Myocyte (in vitro differentiated cells): ENCODE measurements around the gene NOP53. TPM values are rescaled to one million over a fixed set of nuclear protein-coding genes. Genes with fewer than 3 reads are reported as not detected.
"Not testable (repeated sequence)": the region's sequence is repeated elsewhere in the genome, so short reads cannot be mapped to it uniquely, and the experiment has no call there.

Experiments
- DNase-seq: peaks from one replicate; pipeline ENCODE4 v3.0.0-alpha.2; 2012; ENCODE audit warnings: low read depth
- total RNA-seq: library from RNA; depleted of rRNA; stranded (reverse); fragments of >200 nt; gene quantifications from 2 replicates; pipeline ENCODE4 v1.2.3, GENCODE V29; 2014

Gene NOP53
- total RNA-seq, 1 donor from 2014 or later = 101 TPM

DNA sequence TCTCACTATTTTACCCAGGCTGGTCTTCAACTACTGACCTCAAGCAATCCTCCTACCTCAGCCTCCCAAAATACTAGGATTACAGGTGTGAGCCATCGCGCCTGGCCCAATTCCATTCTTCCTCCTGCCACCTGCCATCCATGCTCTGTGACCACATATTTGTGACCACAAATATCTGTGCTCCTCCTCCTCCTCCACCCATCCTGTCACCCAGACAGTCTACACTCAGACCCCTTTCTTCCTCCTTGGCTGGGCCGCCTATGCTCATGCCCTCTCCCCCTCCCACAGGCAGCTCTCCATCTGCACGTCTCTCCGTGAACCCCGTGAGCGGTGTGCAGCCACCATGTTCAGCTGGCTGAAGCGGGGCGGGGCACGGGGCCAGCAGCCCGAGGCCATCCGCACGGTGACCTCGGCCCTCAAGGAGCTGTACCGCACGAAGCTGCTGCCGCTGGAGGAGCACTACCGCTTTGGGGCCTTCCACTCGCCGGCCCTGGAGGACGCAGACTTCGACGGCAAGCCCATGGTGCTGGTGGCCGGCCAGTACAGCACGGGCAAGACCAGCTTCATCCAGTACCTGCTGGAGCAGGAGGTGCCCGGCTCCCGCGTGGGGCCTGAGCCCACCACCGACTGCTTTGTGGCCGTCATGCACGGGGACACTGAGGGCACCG is 28.9 kb upstream of the NOP53 start:
- DNase-seq = peak; percentile 80

DNA sequence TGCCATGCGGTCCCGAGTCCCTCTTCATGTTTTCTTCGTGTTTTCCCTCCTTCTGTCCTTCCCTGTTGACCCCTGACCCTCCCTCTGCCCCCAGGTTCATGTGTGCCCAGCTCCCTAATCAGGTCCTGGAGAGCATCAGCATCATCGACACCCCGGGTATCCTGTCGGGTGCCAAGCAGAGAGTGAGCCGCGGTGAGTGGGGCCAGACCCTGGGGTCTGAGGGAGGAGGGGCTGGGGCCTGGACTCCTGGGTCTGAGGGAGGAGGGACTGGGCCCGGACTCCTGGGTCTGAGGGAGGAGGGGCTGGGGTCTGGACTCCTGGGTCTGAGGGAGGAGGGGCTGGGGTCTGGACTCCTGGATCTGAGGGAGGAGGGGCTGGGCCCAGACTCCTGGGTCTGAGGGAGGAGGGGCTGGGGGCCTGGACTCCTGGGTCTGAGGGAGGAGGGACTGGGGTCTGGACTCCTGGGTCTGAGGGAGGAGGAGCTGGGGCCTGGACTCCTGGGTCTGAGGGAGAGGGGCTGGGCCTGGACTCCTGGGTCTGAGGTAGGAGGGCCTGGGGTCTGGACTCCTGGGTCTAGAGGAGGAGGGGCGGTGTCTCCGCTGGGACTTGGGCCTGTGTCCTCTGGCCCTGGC is 26.8 kb upstream of the NOP53 start:
- not testable (repeated sequence) for DNase-seq

DNA sequence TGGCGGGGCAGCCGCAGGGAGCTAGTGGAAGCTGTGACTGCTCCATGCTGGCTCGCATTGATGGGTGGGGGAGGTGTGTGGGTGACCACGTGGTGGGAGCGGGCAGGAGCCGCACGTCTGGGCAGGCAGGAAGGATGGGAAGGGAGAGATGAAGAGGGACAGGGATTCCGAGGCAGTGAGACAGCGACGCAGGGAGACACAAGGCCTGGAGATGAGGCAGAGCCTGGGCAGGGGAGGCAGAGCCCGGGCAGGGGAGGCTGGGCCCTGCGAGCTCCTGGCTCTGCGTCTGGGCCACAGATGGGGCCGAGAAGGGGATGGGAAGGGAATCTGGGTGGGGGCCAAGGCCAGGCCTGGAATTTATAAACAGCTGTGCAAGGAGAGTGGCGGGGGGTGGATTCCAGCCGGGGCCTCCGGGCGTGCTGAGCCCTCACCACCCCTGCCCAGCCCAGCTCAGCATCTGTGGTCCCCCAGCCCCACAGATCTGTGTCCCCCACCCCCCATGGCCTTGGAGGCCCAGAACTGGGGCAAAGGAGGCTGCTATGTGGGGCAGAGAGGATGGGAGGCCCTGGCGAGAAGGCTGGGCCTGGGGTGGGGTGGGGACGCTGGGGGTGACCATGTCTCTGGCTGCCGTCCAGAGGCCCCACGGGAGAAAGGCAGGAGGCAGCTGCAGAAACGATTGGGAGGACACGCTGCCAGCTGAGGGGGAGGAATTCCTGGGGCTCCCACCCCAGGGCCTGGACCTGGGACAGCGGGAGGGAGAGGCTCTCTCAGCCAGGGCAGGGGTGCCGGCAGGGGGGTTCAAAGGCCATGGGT is 26.1 kb upstream of the NOP53 start:
- peak; percentile 99 for DNase-seq

DNA sequence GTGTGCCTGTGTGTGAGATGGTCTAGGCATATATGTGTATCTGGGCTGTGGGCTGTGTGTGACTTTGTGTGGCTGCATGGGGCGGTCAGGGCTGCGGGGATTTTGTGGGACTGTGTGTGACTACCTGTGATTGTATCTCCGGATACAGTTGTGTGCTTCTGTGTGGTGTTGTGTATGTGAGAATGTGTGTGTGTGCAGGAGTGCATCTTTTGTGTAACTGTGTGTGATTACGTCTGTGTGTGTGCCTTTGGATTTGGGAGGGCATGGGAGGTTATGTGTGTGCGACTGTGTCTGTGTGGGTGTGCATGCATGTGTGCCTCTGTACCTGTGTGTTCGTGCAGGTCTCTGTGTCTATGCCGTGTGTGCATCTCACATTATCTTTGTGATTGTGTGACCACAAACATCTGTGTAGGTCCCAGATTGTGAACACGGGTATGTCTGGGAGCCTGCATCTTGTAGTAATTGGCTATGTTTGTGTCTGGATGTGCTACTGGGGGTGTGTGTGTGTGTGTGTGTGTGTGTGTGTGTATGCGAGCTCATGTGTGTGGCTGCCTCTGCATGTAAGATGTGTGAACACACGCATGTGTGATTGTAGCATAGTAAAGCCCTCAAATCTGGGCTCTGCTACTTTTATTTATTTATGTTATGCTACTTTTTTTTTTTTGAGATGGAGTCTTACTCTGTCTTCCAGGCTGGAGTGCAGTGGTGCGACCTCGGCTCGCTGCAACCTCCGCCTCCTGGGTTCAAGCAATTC is 24.5 kb upstream of the NOP53 start:
- DNase-seq = no peak

DNA sequence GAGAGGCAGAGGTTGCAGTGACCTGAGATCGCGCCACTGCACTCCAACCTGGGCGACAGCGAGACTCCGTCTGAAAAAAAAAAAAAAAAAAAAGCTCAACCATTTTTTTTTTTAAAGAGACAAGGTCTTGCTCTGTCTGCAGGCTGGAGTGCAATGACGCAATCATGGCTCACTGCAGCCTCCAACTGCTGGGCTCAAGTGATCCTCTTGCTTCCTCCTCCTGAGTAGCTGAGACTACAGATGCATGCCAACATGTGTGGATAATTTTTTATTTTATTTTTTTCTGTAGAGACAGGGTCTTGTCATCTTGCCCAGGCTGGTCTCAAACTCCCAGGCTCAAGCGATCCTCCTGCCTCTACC is 21.8 kb upstream of the NOP53 start:
- DNase-seq = peak; percentile 75

DNA sequence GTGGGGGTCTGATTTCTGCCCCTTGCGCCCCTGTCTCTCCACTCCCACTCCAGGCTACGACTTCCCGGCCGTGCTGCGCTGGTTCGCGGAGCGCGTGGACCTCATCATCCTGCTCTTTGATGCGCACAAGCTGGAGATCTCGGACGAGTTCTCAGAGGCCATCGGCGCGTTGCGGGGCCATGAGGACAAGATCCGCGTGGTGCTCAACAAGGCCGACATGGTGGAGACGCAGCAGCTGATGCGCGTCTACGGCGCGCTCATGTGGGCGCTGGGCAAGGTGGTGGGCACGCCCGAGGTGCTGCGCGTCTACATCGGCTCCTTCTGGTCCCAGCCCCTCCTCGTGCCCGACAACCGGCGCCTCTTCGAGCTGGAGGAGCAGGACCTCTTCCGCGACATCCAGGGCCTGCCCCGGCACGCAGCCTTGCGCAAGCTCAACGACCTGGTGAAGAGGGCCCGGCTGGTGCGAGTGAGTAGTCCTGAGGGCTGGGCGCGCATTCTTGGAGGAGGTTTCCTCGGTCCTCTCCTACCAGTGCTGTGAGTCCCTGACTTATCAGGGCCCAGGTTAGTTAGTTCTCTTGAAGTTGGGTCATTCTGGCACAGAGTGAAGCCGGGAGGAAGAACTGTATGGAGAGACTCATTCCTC is 19.5 kb upstream of the NOP53 start:
- DNase-seq = no peak

DNA sequence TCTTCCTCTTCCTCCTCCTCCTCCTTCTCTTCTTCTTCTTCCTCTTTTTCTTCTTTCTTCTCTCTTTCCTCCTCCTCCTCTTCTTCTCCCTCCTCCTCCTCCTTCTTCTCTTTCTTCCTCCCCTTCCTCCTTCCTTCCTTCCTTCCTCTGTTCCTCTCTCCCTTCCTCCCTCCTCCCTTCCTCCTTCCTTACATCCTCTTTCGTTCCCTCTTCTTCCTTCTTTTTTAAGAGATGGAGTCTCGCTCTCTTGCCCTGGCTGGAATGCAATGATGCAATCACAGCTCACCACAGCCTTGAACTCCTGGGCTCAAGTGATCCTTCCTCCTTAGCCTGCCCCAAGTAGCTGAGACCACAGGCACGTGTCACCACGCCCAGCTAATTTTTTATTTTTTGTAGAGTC is 18.9 kb upstream of the NOP53 start:
- peak; percentile 69 for DNase-seq

DNA sequence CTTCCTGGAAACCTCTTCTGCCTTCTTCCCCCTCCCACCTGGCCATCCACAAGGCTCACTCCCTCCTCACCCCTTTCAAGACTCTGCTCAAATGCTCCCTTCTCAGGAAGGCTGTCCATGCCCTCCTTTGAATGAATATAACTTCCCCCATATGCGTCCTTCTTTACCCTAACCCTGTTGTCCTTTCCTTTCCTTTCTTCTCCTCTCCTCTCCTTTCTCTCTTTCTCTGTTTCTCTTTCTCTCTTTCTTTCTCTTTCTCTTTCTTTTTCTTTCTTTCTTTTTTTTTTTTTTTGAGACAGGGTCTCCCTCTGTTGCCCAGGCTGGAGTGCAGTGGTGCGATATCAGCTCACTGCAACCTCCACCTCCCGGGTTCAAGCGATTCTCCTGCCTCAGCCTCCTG is 17.1 kb upstream of the NOP53 start:
- DNase-seq = not testable (repeated sequence)

DNA sequence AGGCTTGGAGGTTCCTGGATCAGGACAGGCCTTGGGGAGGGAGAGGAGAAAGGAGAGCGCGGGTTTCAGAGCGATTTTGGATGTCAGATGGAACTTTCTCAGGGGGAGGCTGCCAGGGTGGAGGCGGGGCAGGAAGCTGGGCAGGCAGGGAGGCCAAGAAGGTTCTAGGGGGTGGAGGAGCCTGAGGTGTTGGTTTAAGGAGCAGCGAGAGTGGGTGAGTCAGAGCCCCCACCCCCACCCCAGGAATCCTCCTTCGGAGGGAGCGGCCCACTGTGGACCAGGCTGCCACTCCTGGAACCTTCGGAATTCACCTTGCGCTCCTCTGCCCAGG is 15.9 kb upstream of the NOP53 start:
- peak; percentile 82 for DNase-seq

DNA sequence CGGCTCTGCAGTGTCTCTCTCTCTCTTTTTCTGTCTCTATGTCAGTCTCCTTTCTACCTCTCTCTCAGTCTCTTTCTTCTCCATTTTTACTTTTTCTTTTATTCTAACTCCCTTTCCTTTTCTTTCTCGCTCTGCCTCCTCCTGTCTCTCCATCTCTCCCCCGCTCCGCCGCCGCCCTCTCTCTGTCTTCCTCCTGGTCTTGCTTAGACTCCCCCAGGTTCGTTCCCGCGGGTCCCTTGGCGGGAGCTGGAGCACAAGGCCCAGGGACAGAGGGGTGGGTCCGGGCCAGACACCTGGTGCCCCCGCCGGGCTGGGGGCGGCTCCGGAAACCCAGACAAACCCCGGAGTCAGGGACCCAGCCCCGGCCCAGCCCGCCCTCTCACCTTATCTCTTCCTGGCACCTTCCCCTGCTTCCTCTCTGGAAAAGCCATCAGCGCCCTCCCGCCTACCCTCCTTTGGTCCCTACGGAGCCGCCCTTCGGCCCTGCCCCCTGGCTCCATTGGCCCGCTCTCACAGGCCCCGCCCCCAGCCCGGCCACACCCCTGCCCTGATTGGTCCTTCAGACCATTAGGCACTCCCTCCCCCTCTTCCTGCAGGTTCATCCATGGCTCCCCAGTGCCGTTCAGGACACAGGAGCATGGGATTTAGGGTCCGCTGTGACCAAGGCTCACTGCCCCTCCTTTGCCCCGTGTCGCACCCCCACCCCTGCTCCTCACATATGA is 15.4 kb upstream of the NOP53 start:
- no peak for DNase-seq

DNA sequence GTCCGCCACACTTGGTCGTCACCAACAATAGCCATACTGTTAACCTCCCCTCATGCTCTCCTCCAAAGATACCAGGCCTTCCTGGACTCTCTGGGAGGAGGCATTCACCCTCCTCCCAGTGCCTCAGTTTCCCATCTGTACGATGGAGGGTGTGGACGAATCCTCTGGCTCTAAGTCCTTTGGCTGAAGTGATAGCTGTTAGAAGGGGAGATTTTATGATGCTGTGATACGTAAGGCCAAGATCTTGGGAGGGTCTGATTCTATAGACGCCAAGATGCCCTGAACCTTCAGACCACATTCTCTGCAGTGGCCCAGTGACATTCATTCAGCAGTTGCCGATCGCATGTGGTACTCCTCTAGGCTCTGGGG is 14.8 kb upstream of the NOP53 start:
- DNase-seq = no peak

DNA sequence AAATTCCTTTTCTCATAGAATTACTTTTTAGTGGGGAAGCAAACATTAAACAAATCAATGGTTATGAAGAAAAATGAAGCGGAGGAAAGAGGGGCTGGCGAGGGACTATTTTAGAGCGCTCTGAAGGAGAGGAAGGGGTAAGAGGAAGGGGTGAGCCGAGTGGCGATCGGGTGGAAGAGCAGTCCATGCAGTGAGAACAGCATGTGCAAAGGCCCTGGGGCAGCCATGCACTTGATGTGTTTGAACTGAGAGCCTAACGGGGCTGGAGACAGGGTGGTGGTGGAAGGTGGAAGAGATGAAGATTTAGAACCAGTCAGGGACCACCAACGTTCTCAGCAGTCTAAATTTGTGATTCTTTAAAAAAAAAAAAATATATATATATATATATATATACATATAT is 14.4 kb upstream of the NOP53 start:
- no peak for DNase-seq

DNA sequence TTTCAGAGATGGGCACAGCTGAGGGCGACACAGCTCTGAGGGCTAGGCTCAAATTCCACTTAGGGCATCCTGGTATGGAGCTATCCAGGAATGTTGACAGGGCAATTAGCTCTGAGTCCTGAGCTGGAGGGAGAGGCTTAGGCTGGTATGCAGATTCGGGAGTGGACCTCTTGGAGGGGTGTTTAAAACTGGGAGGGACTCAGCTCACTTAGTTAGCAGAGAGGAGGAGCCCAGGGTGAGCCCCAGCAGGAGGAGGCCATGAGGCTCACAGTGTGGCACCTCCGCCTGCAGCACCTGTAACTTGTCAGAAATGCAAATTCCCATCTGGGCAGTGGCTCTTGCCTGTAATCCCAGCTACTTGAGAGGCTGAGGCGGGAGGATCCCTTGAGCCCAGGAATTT is 10.2 kb upstream of the NOP53 start:
- DNase-seq = peak; percentile 34

DNA sequence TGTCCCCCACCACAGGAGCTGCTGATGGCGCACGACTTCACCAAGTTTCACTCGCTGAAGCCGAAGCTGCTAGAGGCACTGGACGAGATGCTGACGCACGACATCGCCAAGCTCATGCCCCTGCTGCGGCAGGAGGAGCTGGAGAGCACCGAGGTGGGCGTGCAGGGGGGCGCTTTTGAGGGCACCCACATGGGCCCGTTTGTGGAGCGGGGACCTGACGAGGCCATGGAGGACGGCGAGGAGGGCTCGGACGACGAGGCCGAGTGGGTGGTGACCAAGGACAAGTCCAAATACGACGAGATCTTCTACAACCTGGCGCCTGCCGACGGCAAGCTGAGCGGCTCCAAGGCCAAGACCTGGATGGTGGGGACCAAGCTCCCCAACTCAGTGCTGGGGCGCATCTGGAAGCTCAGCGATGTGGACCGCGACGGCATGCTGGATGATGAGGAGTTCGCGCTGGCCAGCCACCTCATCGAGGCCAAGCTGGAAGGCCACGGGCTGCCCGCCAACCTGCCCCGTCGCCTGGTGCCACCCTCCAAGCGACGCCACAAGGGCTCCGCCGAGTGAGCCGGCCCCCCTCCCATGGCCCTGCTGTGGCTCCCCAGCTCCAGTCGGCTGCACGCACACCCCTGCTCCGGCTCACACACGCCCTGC is 4.4 kb upstream of the NOP53 start:
- DNase-seq = no peak

DNA sequence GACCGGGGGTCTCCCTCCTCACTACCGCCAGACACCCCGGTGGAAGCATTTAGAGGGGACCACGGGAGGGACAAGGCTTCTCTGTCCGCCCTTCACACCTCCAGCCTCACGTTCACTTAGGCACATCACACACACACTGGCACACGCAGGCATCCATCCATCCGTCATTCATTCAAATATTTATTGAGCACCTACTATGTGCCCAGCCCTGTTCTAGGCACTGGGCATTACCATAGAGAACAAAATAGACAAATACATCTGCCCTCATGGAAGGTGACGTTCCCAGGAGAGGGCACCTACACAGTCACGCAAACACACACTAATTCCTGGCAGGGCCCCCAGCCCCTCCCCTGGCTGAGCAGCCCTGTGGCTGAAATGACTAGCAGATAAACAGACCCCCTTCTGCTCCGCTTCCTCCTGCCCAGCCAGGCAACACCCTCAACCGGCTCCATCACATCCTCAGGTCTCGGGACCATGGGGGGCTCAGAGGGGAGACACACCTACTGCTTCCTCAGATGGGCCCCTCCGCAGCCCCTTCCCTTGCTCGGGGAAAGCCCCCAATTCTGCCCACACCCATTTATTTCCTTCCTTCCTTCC is 3.7 kb upstream of the NOP53 start:
- DNase-seq = no peak

DNA sequence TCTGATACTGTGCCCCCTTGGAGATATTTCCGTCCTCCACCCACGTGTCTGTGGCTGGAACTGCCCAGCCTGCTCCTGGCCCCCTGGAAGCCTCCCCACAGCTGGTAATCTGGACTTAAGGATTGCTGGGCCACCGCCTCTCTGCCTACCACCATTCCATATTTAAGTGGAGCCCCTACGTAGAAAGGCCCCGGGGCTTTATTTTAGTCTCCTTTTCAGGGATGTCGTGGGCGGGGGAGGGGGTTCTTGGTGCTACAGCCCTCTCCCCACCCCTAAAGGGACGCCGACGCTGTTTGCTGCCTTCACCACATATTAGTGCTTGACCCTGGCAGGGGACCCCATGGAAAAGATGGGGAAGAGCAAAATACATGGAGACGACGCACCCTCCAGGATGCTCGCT is 2.7 kb upstream of the NOP53 start:
- peak; percentile 74 for DNase-seq

DNA sequence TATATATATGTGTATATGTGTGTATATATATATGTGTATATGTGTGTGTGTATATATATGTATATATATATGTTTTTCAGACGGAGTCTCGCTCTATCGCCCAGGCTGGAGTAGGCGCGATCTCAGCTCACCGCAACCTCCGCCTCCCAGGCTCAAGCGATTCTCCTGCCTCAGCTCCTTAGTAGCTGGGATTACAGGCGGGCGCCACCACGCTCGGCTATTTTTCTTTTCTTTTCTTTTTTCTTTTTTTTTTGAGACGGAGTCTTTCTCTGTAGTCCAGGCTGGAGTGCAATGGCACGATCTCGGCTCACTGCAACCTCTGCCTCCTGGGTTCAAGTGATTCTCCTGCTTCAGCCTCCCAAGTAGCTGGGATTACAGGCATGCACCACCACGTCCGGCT is 783 bp downstream of the NOP53 start:
- not testable (repeated sequence) for DNase-seq

DNA sequence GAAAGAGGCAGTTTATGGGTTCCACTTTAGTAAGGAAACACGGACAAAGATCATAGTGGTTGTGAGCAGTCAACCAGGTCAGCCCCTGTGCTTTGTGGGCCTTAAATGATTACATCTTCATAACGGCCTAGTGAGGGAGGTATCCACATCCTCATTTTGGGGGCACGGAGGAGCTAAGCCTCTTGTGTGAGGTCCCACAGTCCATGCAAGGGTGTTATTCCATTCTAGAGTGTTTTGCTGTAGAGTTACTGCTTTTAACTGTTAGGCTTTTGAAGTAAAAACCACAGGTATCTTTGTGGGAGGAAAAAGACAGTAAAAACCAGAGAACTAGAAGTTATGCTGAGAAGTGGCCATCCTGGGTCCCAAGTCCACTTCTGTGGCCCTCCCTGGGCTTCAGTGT is 4.0 kb downstream of the NOP53 start:
- no peak for DNase-seq

DNA sequence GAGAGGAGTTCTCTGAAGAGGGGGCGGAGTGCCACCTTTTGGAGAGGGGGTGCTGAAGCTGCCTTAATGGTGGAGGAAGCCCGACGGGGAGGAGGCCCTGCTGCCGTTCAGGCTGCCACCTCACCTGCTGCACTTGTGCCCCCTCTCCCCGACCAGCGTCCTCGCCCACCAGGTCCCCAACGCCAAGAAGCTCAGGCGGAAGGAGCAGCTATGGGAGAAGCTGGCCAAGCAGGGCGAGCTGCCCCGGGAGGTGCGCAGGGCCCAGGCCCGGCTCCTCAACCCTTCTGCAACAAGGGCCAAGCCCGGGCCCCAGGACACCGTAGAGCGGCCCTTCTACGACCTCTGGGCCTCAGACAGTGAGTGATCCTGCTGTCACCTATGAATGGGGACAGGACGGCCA is 5.4 kb downstream of the NOP53 start:
- no peak for DNase-seq
